GM15510 (cell line): Measurements from ENCODE around the gene JPH4.

Source experiments
- POLR2A ChIP-seq: IDR thresholded peaks from 3 replicates; pipeline ENCODE4 v1.6.1; 2011; ENCODE audit warnings: borderline replicate concordance; ENCODE audit not compliant: insufficient read length; ENCODE audit errors: extremely low read depth

JPH4 gene

GRCh38 chr14:23538785-23539184 is 39.8 kb downstream of the JPH4 start:
- no peak for TF ChIP-seq POLR2A

DNA sequence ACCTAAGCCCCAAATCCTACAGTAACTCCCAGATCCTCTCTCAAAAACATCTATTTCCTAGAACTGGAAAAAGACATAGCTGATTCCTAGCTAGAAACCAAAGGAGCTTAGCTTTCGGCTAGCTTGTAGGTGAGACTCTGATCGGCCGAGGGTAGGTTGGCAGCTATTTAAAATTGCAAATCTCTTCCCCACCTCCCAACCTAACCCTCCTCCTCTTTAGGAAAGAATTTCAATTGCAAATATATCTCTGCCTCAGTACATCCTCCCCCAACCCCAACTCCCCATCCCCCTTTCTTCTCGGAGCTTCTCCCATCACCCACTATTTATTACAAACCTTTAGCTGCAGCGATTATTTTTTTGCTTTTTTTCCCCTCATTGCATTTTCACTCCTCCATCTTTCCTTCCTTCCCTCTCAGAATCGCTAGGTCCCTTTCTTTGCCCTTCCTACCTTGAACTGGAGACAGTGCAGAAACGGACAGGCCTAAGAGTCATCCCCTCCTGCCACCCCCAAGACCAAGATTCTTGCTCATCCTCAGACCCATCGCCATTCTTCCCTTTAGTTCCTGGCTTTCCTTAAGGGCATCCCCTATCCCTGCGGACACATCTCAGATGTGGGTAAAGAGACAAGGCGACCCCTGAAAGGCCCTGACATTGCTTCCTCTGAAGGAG is 40.4 kb downstream of the JPH4 start:
- TF ChIP-seq POLR2A = no peak

DNA sequence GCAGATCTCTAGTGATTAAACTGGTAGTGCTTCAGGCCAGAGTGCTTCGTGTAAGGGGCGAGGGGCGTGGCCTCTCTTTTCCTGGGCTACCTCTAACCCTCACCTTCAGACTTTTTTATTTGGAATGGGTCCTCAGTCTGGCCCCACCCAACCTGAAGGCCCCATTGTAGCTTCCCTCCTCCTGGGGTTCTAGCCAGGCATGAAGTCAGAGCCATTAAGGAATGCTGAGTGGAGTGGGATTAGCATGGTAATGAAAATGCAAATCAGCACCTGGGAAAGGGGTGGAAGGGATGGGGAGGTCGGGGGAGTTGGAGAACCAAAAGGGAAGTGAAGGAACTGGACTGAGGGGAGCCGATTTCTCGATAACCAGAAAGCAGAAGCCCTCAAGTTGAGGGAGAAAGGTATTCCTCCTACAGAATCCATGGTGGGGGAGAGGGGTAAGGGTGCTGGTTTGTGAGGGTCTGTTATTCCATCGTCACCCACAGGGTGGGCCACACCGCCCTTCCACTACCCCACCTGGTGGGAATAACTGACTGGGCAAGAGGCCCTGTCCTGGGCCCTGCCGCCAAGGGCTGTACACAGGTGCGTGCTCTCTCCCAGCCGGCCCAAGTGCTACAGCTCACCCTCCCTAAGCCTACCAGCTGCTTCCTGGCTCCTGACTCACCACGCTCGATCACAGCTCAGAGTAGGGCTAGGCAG is 41.1 kb downstream of the JPH4 start:
- TF ChIP-seq POLR2A = no peak

GRCh38 chr14:23536494-23536893 is 42.1 kb downstream of the JPH4 start:
- no peak for TF ChIP-seq POLR2A

- TF ChIP-seq POLR2A = no peak
These were observed 42.6 kb downstream of the JPH4 start for GRCh38 chr14:23535943-23536342.

- TF ChIP-seq POLR2A = no peak
These were observed 44.7 kb downstream of the JPH4 start for GRCh38 chr14:23533652-23534435.

DNA sequence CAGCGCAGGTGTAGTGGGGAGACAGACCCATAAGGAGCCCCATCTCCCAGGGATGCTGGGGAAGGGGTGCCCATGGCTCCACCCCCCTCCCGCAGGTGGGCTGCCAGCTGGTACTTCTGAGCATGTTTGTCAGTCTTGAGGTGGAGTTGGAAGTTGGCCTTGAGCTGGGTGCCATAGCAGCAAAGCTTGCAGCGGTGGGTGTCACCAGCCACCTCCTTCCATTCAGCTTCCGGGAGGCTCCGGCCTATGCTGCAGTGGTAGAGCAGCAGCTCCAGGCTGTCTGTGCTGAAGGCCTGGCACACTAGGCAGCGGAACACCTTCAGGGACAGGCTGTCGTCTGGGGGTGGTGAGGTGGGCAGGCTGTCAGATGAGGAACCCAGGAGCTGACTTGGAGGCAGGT is 45.9 kb downstream of the JPH4 start:
- TF ChIP-seq POLR2A = no peak

- TF ChIP-seq POLR2A = no peak
These were observed 47.2 kb downstream of the JPH4 start for GRCh38 chr14:23531391-23531790.

GRCh38 chr14:23530375-23531055 is 48.1 kb downstream of the JPH4 start:
- no peak for TF ChIP-seq POLR2A

GRCh38 chr14:23529016-23529415 is 49.6 kb downstream of the JPH4 start:
- no peak for TF ChIP-seq POLR2A

- TF ChIP-seq POLR2A = no peak
These were observed 50.0 kb downstream of the JPH4 start for GRCh38 chr14:23528555-23528954.

DNA sequence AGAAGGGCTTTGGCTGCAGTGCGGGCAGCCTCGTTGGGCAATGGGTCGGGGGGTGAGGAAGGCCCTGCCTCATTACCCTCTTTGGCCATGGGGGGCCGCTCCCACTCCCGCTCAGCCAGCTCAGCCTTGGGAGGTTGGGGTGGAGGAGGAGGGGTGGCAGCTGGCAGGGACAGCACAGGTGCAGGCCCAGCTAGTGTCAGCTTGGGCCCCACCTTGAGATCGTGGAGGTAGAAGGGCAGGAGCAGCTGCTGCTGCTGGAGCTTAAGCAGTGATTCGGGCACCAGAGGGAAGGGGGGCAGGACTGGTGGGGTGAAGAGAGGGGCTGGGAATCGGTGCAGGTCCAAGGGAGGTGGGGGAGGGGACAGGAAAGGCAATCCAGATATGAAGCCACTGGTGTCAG is 53.0 kb downstream of the JPH4 start:
- no peak for TF ChIP-seq POLR2A

DNA sequence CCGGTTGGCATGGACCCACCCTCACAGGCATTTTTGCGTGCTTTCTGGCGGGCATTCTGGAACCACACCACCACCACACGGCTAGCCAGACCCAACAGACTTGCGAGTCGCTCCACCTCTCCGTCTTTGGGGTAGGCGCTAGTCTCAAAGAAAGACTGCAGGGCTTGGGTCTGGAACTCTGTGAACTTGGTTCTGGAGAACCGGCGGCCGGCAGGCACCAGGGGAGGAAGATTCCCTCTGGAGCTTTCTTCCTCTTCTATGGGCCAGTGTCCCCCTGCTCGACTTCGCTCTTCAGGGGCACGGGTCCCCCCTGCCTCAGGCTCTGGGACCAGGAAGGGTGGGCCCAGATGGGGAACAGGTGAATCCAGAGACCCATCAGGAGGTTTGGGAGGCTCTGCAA is 53.6 kb downstream of the JPH4 start:
- TF ChIP-seq POLR2A = no peak

GRCh38 chr14:23523229-23524016 is 55.2 kb downstream of the JPH4 start:
- TF ChIP-seq POLR2A = no peak
